ENCODE results near the gene ZNF622. TPM values are rescaled to one million over a fixed set of nuclear protein-coding genes. Genes with fewer than 3 reads are reported as not detected.

ZNF622 gene
- total RNA-seq, 6 experiments from 2014 or later: 38.7 to 52.2 (median 45.5) TPM

GRCh38 chr5:16457853-16458252 is 7.7 kb downstream of the ZNF622 start:
- no peak overlapping the region for H3K4me3 Mint-ChIP-seq
- H3K9me3 Mint-ChIP-seq: no peaks in the 10 kb centered on the region
- peaks cover 74% of the 10 kb centered on the region for H3K4me1 Mint-ChIP-seq (ENCODE audit: low read depth)
- no peak for DNase-seq
- H3K36me3 Mint-ChIP-seq (ENCODE audit: low read depth): peaks cover 41% of the 10 kb centered on the region
- peak overlapping the region; percentile 54 for H3K27ac Mint-ChIP-seq
- peaks cover 1% of the 10 kb centered on the region; the same call in 1 of the 2 replicates for H3K27me3 Mint-ChIP-seq (ENCODE audit: insufficient read depth)
- no peak for TF ChIP-seq CTCF (IDR thresholded peaks at IDR 0.05)

- Mint-ChIP-seq H3K36me3 (ENCODE audit: low read depth) (peaks cover 41% of the 10 kb centered on the region), H3K4me1 (ENCODE audit: low read depth) (peaks cover 71% of the 10 kb centered on the region), H3K4me3 (no peak overlapping the region), H3K27me3 (ENCODE audit: insufficient read depth) (peaks cover 1% of the 10 kb centered on the region; the same call in 1 of the 2 replicates), H3K9me3 (no peaks in the 10 kb centered on the region), H3K27ac (peak overlapping the region; percentile 54; the same call in 1 of the 2 replicates)
- no peak; the same call in 1 of the 2 replicates for TF ChIP-seq CTCF (IDR thresholded peaks at IDR 0.05)
- DNase-seq: no peak
These were observed 8.1 kb downstream of the ZNF622 start for GRCh38 chr5:16457451-16457850.

GRCh38 chr5:16456103-16456832 is 9.3 kb downstream of the ZNF622 start:
- TF ChIP-seq CTCF (IDR thresholded peaks at IDR 0.05): peak; percentile 96
- Mint-ChIP-seq H3K9me3 (no peaks in the 10 kb centered on the region), H3K4me3 (peak overlapping the region; percentile 63), H3K27me3 (ENCODE audit: insufficient read depth) (peaks cover 1% of the 10 kb centered on the region; the same call in 1 of the 2 replicates), H3K36me3 (ENCODE audit: low read depth) (peaks cover 45% of the 10 kb centered on the region), H3K4me1 (ENCODE audit: low read depth) (peaks cover 60% of the 10 kb centered on the region), H3K27ac (peak overlapping the region; percentile 95)
- peak; percentile 73 for DNase-seq

GRCh38 chr5:16455668-16456067 is 9.9 kb downstream of the ZNF622 start:
- H3K36me3 Mint-ChIP-seq (ENCODE audit: low read depth): peaks cover 45% of the 10 kb centered on the region
- DNase-seq: no peak
- no peaks in the 10 kb centered on the region for H3K9me3 Mint-ChIP-seq
- peaks cover 1% of the 10 kb centered on the region; the same call in 1 of the 2 replicates for H3K27me3 Mint-ChIP-seq (ENCODE audit: insufficient read depth)
- TF ChIP-seq CTCF (IDR thresholded peaks at IDR 0.05): no peak
- H3K27ac Mint-ChIP-seq: peak overlapping the region; percentile 95
- H3K4me3 Mint-ChIP-seq: peak overlapping the region; percentile 63; the same call in 1 of the 2 replicates
- peaks cover 54% of the 10 kb centered on the region for H3K4me1 Mint-ChIP-seq (ENCODE audit: low read depth)

- Mint-ChIP-seq H3K9me3 (no peaks in the 10 kb centered on the region), H3K4me1 (ENCODE audit: low read depth) (peaks cover 44% of the 10 kb centered on the region), H3K36me3 (ENCODE audit: low read depth) (peaks cover 54% of the 10 kb centered on the region), H3K4me3 (no peak overlapping the region), H3K27me3 (ENCODE audit: insufficient read depth) (peaks cover 1% of the 10 kb centered on the region; the same call in 1 of the 2 replicates), H3K27ac (peak overlapping the region; percentile 46)
- TF ChIP-seq CTCF (IDR thresholded peaks at IDR 0.05): no peak
- no peak for DNase-seq
These were observed 10.9 kb downstream of the ZNF622 start for GRCh38 chr5:16454686-16455085.
